Esophagus mucosa (tissue), 1 donor: ENCODE data around the gene STIM2. TPM values are rescaled to one million over a fixed set of nuclear protein-coding genes. Genes with fewer than 3 reads are reported as not detected.
A peak's percentile ranks its signal among the peaks of the same experiment; 100 is the strongest.

Source experiments
- ATAC-seq: fragments of 200-7000 bp; cut with Tn5 transposase; one replicate; pipeline ENCODE4 v1.9.1; 2020
- total RNA-seq: library from RNA; stranded (reverse); gene quantifications from one replicate; pipeline ENCODE4 v1.2.4, GENCODE V29; 2023
- donor health status: DM: yes; HTN: yes; CAD: no.

The STIM2 gene
- total RNA-seq, 1 donor from 2014 or later, result 7.1 TPM

- no peak for ATAC-seq
Measured at GRCh38 chr4:26837993-26838842, 22.4 kb upstream of the STIM2 start.

GRCh38 chr4:26839016-26839415 lies 21.6 kb upstream of the STIM2 start:
- no peak for ATAC-seq

DNA sequence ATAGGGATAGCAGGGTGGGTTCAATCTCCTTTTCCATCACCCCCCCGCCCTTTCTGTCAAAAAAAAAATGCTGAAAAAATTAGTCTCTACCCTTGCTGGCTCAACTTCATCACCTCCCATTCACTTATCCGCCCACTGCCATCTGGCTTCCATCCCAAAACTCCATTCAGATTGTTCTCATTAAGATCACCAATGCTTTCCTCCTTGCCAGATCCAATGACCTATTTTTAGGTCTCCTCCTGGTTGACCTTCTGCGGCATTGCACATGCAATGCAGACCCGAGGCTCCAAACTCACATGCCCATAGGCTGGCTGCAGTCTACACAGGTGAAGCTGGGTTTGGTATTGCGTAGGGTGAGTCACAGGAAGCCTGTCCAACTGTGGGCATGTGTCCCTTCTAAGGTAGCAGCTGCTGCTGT lies 21.1 kb upstream of the STIM2 start:
- ATAC-seq, result peak; percentile 65

DNA sequence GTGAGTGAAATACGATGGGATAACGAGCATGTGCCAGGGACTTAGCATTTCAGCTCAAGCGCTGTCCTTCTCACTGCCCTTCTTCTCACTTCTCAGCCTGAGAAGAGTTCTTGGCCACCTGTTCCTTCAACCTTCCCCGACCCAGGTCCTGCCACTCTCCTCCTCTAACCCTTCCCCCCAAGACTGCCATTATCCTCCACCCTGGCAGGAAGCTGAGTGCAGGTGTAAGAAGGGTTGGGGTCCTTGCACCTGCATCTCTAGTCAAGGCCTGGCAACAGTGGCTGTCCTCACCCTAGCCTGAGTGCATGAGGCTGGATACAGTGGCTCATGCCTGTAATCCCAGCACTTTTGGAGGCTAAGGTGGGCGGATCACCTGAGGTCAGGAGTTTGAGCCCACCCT lies 19.9 kb upstream of the STIM2 start:
- ATAC-seq, result no peak

DNA sequence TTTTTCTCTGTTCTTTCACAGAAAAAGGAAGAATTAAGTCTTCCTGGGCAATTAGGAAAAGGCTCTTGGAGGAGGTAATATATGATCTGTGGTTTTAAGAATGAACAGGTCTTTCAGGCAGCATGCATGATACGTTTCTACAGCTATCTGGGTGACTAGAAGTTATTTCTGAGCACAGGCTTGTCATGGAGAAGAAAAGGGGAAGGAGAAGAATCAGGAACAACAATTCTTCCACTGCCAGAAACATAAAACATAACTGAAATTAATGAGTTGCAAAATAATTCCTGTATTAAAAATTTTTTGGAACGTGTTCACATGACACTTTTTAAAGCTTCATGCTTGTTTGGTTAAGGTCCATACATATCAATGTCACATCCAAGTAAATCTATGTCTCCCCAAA lies 17.7 kb upstream of the STIM2 start:
- ATAC-seq, result no peak

DNA sequence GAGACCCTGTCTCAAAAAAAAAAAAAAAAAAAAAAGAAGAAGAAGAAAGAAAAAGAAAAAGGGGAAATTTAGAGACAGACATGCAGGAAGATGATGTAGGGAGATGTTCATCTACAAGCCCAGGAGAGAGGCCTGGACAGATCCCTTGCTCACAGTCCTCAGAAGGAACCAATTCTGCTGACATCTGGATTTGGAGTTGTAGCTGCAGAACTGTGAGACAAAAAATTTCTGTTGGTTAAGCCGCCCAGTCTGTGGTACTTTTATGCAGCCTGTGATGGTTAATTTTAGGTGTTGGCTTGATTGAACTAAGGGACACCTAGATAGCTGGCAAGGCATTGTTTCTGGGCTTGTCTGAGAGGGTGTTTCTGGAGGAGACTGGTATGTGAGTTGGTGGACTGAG lies 10.1 kb upstream of the STIM2 start:
- ATAC-seq, result no peak

GRCh38 chr4:26851129-26851528 lies 9.5 kb upstream of the STIM2 start:
- ATAC-seq, result no peak

GRCh38 chr4:26854701-26855100 lies 5.9 kb upstream of the STIM2 start:
- ATAC-seq, result no peak

GRCh38 chr4:26856906-26857277 lies 3.7 kb upstream of the STIM2 start:
- no peak for ATAC-seq

DNA sequence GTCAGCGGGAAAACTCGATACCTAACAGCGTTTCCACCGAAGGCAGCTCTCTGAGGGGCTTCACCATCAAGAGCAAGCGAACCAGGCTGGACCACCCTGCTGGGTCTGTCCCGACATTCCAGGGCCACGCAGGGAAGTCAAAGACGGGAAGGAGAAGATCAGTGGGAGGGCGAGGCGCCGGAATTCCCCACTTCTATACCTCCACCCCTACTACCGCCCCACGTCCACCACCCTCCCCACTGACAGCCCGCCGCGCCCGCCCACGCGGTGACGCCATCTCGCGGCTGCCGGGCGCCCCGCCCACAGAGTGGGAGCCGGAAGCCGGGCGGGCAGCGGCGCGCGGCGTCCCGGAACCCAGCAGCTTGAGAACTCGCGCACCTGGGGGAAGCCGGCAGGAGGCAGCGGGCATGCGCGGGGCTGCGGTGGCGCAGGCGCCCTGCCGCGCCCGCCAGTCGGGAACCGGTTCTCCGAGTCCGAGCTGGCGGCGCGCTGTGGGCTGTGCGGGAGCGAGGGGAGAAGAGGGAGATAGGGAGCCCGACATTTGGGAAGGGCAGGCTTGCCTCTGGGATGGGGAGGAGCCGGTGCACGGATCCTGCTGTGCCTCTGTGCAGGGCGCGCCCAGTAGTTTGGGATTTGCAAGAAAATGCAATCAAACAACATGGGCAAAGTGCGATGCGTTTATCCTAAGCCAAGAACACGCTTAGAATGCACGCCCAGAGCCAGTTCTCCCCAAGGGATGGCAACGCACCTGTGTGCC lies 3.2 kb upstream of the STIM2 start:
- ATAC-seq, result peak; percentile 90

DNA sequence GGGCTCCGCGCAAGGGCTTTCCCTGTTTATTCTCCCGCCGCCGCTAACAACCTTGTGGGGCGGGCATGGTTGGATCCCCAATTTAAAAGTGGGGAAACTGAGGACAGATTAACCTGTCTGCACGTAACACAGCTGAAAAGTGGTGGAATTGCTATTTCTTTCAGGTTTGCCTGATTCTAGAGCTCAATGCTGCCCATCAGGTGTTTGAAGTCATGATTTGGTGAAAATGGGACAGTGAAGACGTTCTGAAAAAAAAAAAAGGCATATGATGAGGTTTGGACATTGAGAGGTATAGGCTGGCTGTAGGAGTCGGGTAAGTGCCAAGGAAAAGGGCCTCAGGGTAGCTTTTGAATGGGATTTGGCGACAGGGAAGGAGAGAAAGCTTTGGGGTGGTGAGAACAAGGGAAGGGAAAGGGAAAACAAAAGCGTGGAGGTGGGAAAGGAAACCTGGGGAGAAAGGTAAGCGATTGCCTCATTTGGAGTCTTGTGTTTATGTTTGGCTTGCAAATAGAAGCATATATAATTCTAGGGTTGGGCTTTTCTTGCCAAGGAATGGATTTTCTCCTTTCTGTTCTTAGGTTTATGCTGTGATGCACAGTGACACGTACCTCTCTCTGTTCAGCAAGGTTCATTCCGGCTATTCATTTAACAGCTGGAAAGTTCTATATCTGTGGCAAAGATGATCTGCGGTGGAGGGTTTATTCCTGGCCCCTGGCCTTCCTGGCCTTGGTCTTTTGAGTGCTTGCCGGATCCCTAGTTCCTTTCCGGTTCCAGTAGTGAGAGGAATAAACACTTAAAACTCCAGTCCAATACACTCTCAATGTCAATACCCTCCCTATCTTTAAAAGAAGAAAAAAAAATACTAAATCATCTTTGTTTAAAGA lies 2.4 kb upstream of the STIM2 start:
- ATAC-seq, result no peak

- ATAC-seq, result no peak
Measured at GRCh38 chr4:26858947-26859401, 1.7 kb upstream of the STIM2 start.

DNA sequence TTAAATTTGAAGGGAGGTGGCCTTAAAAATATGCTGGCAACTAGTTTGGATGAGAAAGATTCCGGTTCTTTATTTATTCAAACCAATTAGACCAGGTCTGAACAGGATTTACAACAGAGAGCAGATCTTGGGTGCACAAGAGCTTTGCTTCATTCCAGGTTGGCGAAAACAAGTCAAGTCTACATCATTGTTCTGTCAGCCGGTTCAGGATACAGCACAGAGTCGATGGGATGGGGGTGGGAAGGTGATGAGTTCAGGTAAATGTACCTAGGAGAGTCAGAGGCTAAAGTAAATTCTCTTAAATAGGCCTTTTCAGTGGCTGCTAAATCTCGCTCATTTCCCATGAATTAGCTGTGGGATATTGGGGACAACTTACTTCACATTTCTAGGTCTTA lies 882 bp upstream of the STIM2 start:
- no peak for ATAC-seq

DNA sequence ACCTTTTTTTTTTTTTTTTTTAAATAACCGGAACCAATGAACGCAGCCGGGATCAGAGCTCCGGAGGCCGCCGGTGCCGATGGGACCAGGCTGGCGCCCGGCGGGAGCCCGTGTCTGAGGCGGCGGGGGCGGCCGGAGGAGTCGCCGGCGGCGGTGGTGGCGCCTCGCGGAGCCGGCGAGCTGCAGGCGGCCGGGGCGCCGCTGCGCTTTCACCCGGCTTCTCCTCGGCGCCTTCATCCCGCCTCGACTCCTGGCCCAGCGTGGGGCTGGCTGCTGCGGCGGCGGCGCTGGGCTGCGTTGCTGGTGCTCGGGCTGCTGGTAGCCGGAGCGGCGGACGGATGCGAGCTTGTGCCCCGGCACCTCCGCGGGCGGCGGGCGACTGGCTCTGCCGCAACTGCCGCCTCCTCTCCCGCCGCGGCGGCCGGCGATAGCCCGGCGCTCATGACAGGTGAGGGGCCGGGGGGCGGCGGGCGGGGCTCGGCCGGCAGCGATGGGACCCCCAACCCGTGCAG lies 337 bp downstream of the STIM2 start:
- ATAC-seq, result peak; percentile 23

- peak; percentile 39 for ATAC-seq
Measured at GRCh38 chr4:26861434-26862186, 969 bp downstream of the STIM2 start.

- ATAC-seq, result no peak
Measured at GRCh38 chr4:26862381-26862915, 1.8 kb downstream of the STIM2 start.

DNA sequence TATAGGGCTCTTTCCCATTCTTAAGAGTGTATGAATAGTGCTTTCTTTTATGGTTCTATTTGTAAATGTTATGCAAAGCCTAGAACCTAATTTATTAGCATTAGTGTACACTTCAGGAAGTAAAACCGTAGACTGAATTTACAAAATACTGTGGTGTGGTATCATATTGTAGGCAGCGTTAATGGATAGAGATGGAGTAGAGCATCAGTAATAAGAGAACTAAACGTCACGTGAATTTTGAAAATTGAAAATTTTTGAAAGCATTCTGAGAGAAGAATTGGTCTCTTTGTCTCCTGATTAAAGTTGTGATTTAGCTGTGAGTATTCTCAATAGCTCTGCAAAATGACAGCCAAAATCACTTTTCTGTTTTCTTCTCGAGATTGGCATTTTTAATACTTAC lies 2.9 kb downstream of the STIM2 start:
- no peak for ATAC-seq

- no peak for ATAC-seq
Measured at GRCh38 chr4:26864899-26865298, 4.3 kb downstream of the STIM2 start.

DNA sequence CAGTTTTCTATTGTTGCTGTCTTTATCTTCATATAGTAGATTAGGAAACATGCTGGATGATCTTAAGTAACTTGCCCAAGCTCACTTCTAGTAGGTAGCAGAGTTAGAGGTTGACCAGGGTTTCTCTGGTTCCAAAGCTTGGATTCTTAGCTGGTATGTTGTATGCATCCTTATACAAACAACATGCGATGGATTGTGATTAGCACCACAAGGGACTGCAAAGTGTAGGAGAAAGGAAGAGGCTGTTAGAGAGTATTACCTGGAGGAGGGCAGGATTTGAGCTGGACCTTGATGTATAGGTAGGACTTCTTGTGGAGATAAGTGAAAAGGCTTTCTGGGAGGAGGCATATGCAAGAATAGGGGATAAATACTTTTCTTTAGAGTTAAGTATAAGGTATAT lies 5.6 kb downstream of the STIM2 start:
- no peak for ATAC-seq

- ATAC-seq, result no peak
Measured at GRCh38 chr4:26866781-26867180, 6.1 kb downstream of the STIM2 start.

DNA sequence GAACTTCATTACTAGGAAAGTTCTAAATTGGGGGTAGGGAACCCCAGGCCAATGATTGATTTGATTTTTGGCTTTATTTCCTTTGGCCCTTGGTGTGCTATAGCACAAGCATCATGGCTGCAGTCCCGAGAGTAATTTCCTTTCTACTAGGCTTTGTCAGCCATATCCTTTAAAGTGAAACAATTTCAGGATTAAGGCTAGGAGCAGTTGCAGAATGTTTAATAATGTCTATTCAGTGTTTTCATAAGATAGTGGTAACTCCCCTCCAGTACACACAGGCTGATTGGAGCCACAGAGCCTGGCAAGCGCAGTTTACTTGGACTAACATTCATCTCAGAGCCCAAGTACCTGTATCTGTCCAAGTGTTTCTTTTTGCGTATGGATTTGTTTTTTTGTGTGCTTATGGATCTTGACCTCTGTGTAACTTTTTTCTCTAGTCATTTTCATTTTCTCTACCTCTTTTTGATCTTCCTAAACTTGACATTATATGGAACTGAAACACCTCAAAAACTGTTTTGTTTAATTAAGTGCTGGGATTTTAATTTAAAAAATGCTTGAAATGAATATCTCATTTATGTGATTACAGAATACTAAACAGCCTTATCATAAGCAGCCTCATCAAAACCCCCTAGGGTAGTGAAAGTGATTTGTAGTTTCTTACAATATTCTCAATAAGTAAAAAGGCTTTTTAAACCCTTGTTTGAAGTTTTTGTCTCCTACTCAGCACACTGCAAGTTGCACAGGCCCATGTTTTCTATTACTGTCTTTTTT lies 7.5 kb downstream of the STIM2 start:
- no peak for ATAC-seq
